Natural killer cell treated with Interleukin-12 subunit alpha and Interleukin-12 subunit beta and Interleukin-15 and Interleukin-18, amount 100 ng/mL, for 72 hours (primary cell): Measurements from ENCODE around the gene EGLN3. TPM values are rescaled to one million over a fixed set of nuclear protein-coding genes. Genes with fewer than 3 reads are reported as not detected.
"Not testable (repeated sequence)": the region's sequence is repeated elsewhere in the genome, so short reads cannot be mapped to it uniquely, and the experiment has no call there.

ENCODE experiments used
- ATAC-seq, 2 donors: fragments of 150-1000 bp; cut with Tn5 transposase in 1 of 2; sonication (Bioruptor Pico), chemical (Tn5 transposase) in 1 of 2; 2 replicates each; pipeline ENCODE4 v1.10.0; 2021
- DNase-seq: peaks from one replicate; pipeline ENCODE4 v3.0.0; 2022; ENCODE audit warnings: low spot score
- H3K27ac Mint-ChIP-seq, 2 donors: 1 replicate in 1 of 2; 2 replicates in 1 of 2; pipeline ENCODE4 v1.8.0; 2022; ENCODE audit warnings: mixed read lengths in 2 of 2, mild to moderate bottlenecking in 1 of 2, moderate library complexity in 1 of 2
- H3K27me3 Mint-ChIP-seq, 2 donors: 1 replicate in 1 of 2; 2 replicates in 1 of 2; pipeline ENCODE4 v1.8.0; 2022; ENCODE audit warnings: mixed read lengths in 2 of 2
- H3K36me3 Mint-ChIP-seq: one replicate; pipeline ENCODE4 v1.8.0; 2022; ENCODE audit warnings: mixed read lengths
- H3K4me1 Mint-ChIP-seq, 2 donors: 1 replicate in 1 of 2; 2 replicates in 1 of 2; pipeline ENCODE4 v1.8.0; 2022; ENCODE audit warnings: low read depth in 2 of 2, mixed read lengths in 2 of 2, mild to moderate bottlenecking in 1 of 2
- H3K4me3 Mint-ChIP-seq: one replicate; pipeline ENCODE4 v1.8.0; 2022; ENCODE audit warnings: mixed read lengths
- H3K9me3 Mint-ChIP-seq: 2 replicates; pipeline ENCODE4 v1.8.0; 2022; ENCODE audit warnings: mixed read lengths
- total RNA-seq, 2 donors: library from RNA; stranded (reverse); gene quantifications; one replicate each; pipeline ENCODE4 v1.2.3, GENCODE V29; 2022

The EGLN3 gene
- total RNA-seq, 2 donors from 2014 or later, result 0.31 to 1.7 TPM

- DNase-seq (no peak), ATAC-seq (peak in 1 of 2 donors; percentile 55)
- H3K27me3 Mint-ChIP-seq, result peaks cover 0 to 4% of the 10 kb centered on the region in 2 donors
- H3K9me3 Mint-ChIP-seq, result peaks cover 4% of the 10 kb centered on the region
- H3K4me3 Mint-ChIP-seq, result no peak overlapping the region
- no peaks in the 10 kb centered on the region for H3K36me3 Mint-ChIP-seq
- peak overlapping the region in 1 of 2 donors; percentile 22 for H3K27ac Mint-ChIP-seq
- H3K4me1 Mint-ChIP-seq, result no peaks in the 10 kb centered on the region
Observed at GRCh38 chr14:33938131-33938949, 12.5 kb downstream of the EGLN3 start.

GRCh38 chr14:33936391-33936790, 14.5 kb downstream of the EGLN3 start:
- Mint-ChIP-seq H3K4me3 (no peak overlapping the region), H3K4me1 (no peaks in the 10 kb centered on the region), H3K27ac (no peak overlapping the region), H3K9me3 (no peaks in the 10 kb centered on the region), H3K27me3 (no peaks in the 10 kb centered on the region), H3K36me3 (no peaks in the 10 kb centered on the region)
- ATAC-seq (no peak), DNase-seq (no peak)

- DNase-seq, result no peak
- ATAC-seq, result no peak
- Mint-ChIP-seq H3K4me3 (no peak overlapping the region), H3K27me3 (peaks cover 0 to under 1% of the 10 kb centered on the region in 2 donors), H3K4me1 (no peaks in the 10 kb centered on the region), H3K9me3 (peaks cover under 1% of the 10 kb centered on the region), H3K36me3 (no peaks in the 10 kb centered on the region), H3K27ac (no peak overlapping the region)
Observed at GRCh38 chr14:33934938-33935337, 15.9 kb downstream of the EGLN3 start.

GRCh38 chr14:33934043-33934750, 16.7 kb downstream of the EGLN3 start:
- Mint-ChIP-seq H3K9me3 (peaks cover 3% of the 10 kb centered on the region), H3K27ac (no peak overlapping the region), H3K4me1 (no peaks in the 10 kb centered on the region), H3K36me3 (no peaks in the 10 kb centered on the region), H3K27me3 (peaks cover 0 to 3% of the 10 kb centered on the region in 2 donors), H3K4me3 (no peak overlapping the region)
- no peak for DNase-seq
- no peak for ATAC-seq

GRCh38 chr14:33933386-33933933, 17.4 kb downstream of the EGLN3 start:
- Mint-ChIP-seq H3K9me3 (peaks cover 4% of the 10 kb centered on the region), H3K27ac (no peak overlapping the region), H3K4me1 (no peaks in the 10 kb centered on the region), H3K36me3 (no peaks in the 10 kb centered on the region), H3K27me3 (peaks cover 1 to 3% of the 10 kb centered on the region in 2 donors), H3K4me3 (no peak overlapping the region)
- ATAC-seq (no peak), DNase-seq (no peak)

GRCh38 chr14:33932576-33933345, 18.1 kb downstream of the EGLN3 start:
- Mint-ChIP-seq H3K4me3 (no peak overlapping the region), H3K4me1 (no peaks in the 10 kb centered on the region), H3K27me3 (peaks cover 3 to 6% of the 10 kb centered on the region in 2 donors), H3K27ac (no peak overlapping the region), H3K9me3 (peaks cover 7% of the 10 kb centered on the region), H3K36me3 (no peaks in the 10 kb centered on the region)
- DNase-seq, result no peak
- no peak for ATAC-seq

- Mint-ChIP-seq H3K9me3 (peaks cover 7% of the 10 kb centered on the region), H3K27me3 (peaks cover 3 to 6% of the 10 kb centered on the region in 2 donors), H3K36me3 (no peaks in the 10 kb centered on the region), H3K4me3 (no peak overlapping the region), H3K4me1 (no peaks in the 10 kb centered on the region), H3K27ac (no peak overlapping the region)
- ATAC-seq (no peak), DNase-seq (no peak)
Observed at GRCh38 chr14:33932033-33932432, 18.8 kb downstream of the EGLN3 start.

- no peak overlapping the region for H3K27ac Mint-ChIP-seq
- no peak overlapping the region for H3K4me3 Mint-ChIP-seq
- no peaks in the 10 kb centered on the region for H3K4me1 Mint-ChIP-seq
- ATAC-seq (no peak), DNase-seq (no peak)
- peaks cover 7% of the 10 kb centered on the region for H3K9me3 Mint-ChIP-seq
- no peaks in the 10 kb centered on the region for H3K36me3 Mint-ChIP-seq
- H3K27me3 Mint-ChIP-seq, result peaks cover 3 to 6% of the 10 kb centered on the region in 2 donors
Observed at GRCh38 chr14:33931461-33931860, 19.4 kb downstream of the EGLN3 start.

GRCh38 chr14:33930439-33930838, 20.4 kb downstream of the EGLN3 start:
- ATAC-seq, result no peak
- no peak overlapping the region for H3K4me3 Mint-ChIP-seq
- no peak for DNase-seq
- peaks cover 3 to 6% of the 10 kb centered on the region in 2 donors for H3K27me3 Mint-ChIP-seq
- peaks cover 7% of the 10 kb centered on the region for H3K9me3 Mint-ChIP-seq
- H3K36me3 Mint-ChIP-seq, result no peaks in the 10 kb centered on the region
- no peaks in the 10 kb centered on the region for H3K4me1 Mint-ChIP-seq
- no peak overlapping the region for H3K27ac Mint-ChIP-seq

- no peaks in the 10 kb centered on the region for H3K4me1 Mint-ChIP-seq
- H3K36me3 Mint-ChIP-seq, result no peaks in the 10 kb centered on the region
- ATAC-seq (no peak), DNase-seq (no peak)
- H3K27ac Mint-ChIP-seq, result no peak overlapping the region
- H3K27me3 Mint-ChIP-seq, result peaks cover 3 to 6% of the 10 kb centered on the region in 2 donors
- H3K9me3 Mint-ChIP-seq, result peaks cover 7% of the 10 kb centered on the region
- H3K4me3 Mint-ChIP-seq, result no peak overlapping the region
Observed at GRCh38 chr14:33929799-33930408, 21.0 kb downstream of the EGLN3 start.

- Mint-ChIP-seq H3K4me3 (no peak overlapping the region), H3K4me1 (no peaks in the 10 kb centered on the region)
Observed at GRCh38 chr14:33928895-33929294, 22.0 kb downstream of the EGLN3 start.

GRCh38 chr14:33927944-33928343, 22.9 kb downstream of the EGLN3 start:
- DNase-seq (no peak), ATAC-seq (no peak)
- Mint-ChIP-seq H3K9me3 (peaks cover 7% of the 10 kb centered on the region), H3K4me1 (no peaks in the 10 kb centered on the region), H3K4me3 (no peak overlapping the region), H3K27ac (no peak overlapping the region), H3K36me3 (no peaks in the 10 kb centered on the region), H3K27me3 (peaks cover 3 to 6% of the 10 kb centered on the region in 2 donors)

More at GRCh38 chr14:33928895-33929294, 22.0 kb downstream of the EGLN3 start:
- DNase-seq, result no peak
- Mint-ChIP-seq H3K9me3 (peaks cover 7% of the 10 kb centered on the region), H3K36me3 (no peaks in the 10 kb centered on the region), H3K27ac (no peak overlapping the region), H3K27me3 (peaks cover 3 to 6% of the 10 kb centered on the region in 2 donors)
- ATAC-seq, result no peak

GRCh38 chr14:33926967-33927366, 23.9 kb downstream of the EGLN3 start:
- not testable (repeated sequence) for DNase-seq, H3K4me3 Mint-ChIP-seq, H3K27me3 Mint-ChIP-seq, H3K36me3 Mint-ChIP-seq, ATAC-seq, H3K4me1 Mint-ChIP-seq, H3K27ac Mint-ChIP-seq, H3K9me3 Mint-ChIP-seq
